ENCODE measurements around the gene S100A2. TPM values are rescaled to one million over a fixed set of nuclear protein-coding genes. Genes with fewer than 3 reads are reported as not detected.

Gene S100A2
- total and polyA plus RNA-seq, 2 of the 8 experiments (the other 6 are each of a cell fraction or from before 2014, with no cell fraction given), result 0.86 TPM; not detected in 1

GRCh38 chr1:153533689-153534201 lies 31.9 kb downstream of the S100A2 start (continued):
- no peak for TF ChIP-seq CHD7 (IDR thresholded peaks at IDR 0.05; ENCODE audit: insufficient replicate concordance, low read length)
- TF ChIP-seq HDAC6 (IDR thresholded peaks at IDR 0.05; ENCODE audit: low read depth, low read length), result no peak
- no peak for TF ChIP-seq MAX (IDR thresholded peaks at IDR 0.05)
- TF ChIP-seq RFX5 (IDR thresholded peaks at IDR 0.05; ENCODE audit: borderline replicate concordance, low read depth, low read length), result no peak
- no peak for TF ChIP-seq KDM1A (IDR thresholded peaks at IDR 0.05; ENCODE audit: borderline replicate concordance, low read length)
- no peak for TF ChIP-seq TAF7 (optimal IDR thresholded peaks at IDR 0.05; ENCODE audit: borderline replicate concordance, low read depth, low read length)
- no peak for TF ChIP-seq E2F6 (IDR thresholded peaks at IDR 0.05)
- no peak for TF ChIP-seq RAD21 (IDR thresholded peaks at IDR 0.05 in 1 of 2, conservative IDR thresholded peaks at IDR 0.05 in 1 of 2; ENCODE audit: low read depth in 2 of 2, low read length in 2 of 2)
